ENCODE results near the gene MRPL4.
A peak's percentile ranks its signal among the peaks of the same experiment; 100 is the strongest.
"Not testable (repeated sequence)": the region's sequence is repeated elsewhere in the genome, so short reads cannot be mapped to it uniquely, and the experiment has no call there.

Gene MRPL4

GRCh38 chr19:10241826-10242449 is 10.1 kb upstream of the MRPL4 start:
- H3K36me3 ChIP-seq (ENCODE audit: control insufficient read depth in 2 of 2, insufficient read depth in 2 of 2, low read length in 2 of 2); H3K27ac ChIP-seq (ENCODE audit: low read depth in 2 of 2, low read length in 2 of 2); H3K9me3 ChIP-seq (ENCODE audit: control insufficient read depth in 2 of 2, low read length in 2 of 2); H3K27me3 ChIP-seq (ENCODE audit: control insufficient read depth in 2 of 2, insufficient read depth in 2 of 2, low read length in 2 of 2); H3K4me3 ChIP-seq (ENCODE audit: low read length in 2 of 2); H3K9ac ChIP-seq (ENCODE audit: low read depth in 1 of 2, low read length in 2 of 2); H3K4me1 ChIP-seq (ENCODE audit: control insufficient read depth in 2 of 2, insufficient read depth in 2 of 2, low read length in 2 of 2): not testable (repeated sequence)

GRCh38 chr19:10243606-10244005 is 8.4 kb upstream of the MRPL4 start:
- H3K27me3 ChIP-seq (ENCODE audit: control insufficient read depth in 2 of 2, insufficient read depth in 2 of 2, low read length in 2 of 2), result no peaks in the 10 kb centered on the region
- no peaks in the 10 kb centered on the region for H3K36me3 ChIP-seq (ENCODE audit: control insufficient read depth in 2 of 2, insufficient read depth in 2 of 2, low read length in 2 of 2)
- no peak overlapping the region for H3K9ac ChIP-seq (ENCODE audit: low read depth in 1 of 2, low read length in 2 of 2)
- H3K9me3 ChIP-seq (ENCODE audit: control insufficient read depth in 2 of 2, low read length in 2 of 2), result no peaks in the 10 kb centered on the region
- no peak overlapping the region for H3K4me3 ChIP-seq (ENCODE audit: low read length in 2 of 2)
- peaks cover 2 to 4% of the 10 kb centered on the region in 2 donors for H3K4me1 ChIP-seq (ENCODE audit: control insufficient read depth in 2 of 2, insufficient read depth in 2 of 2, low read length in 2 of 2)
- H3K27ac ChIP-seq (ENCODE audit: low read depth in 2 of 2, low read length in 2 of 2), result no peak overlapping the region

GRCh38 chr19:10245189-10245939 is 6.7 kb upstream of the MRPL4 start:
- H3K4me3 ChIP-seq (ENCODE audit: low read length in 2 of 2), result no peak overlapping the region
- H3K36me3 ChIP-seq (ENCODE audit: control insufficient read depth in 2 of 2, insufficient read depth in 2 of 2, low read length in 2 of 2), result no peaks in the 10 kb centered on the region
- H3K9ac ChIP-seq (ENCODE audit: low read depth in 1 of 2, low read length in 2 of 2), result no peak overlapping the region
- H3K9me3 ChIP-seq (ENCODE audit: control insufficient read depth in 2 of 2, low read length in 2 of 2), result no peaks in the 10 kb centered on the region
- no peaks in the 10 kb centered on the region for H3K27me3 ChIP-seq (ENCODE audit: control insufficient read depth in 2 of 2, insufficient read depth in 2 of 2, low read length in 2 of 2)
- peaks cover 0 to 4% of the 10 kb centered on the region in 2 donors for H3K4me1 ChIP-seq (ENCODE audit: control insufficient read depth in 2 of 2, insufficient read depth in 2 of 2, low read length in 2 of 2)
- no peak overlapping the region for H3K27ac ChIP-seq (ENCODE audit: low read depth in 2 of 2, low read length in 2 of 2)

GRCh38 chr19:10246511-10246910 is 5.5 kb upstream of the MRPL4 start:
- no peak overlapping the region for H3K4me3 ChIP-seq (ENCODE audit: low read length in 2 of 2)
- peaks cover 0 to 7% of the 10 kb centered on the region in 2 donors for H3K4me1 ChIP-seq (ENCODE audit: control insufficient read depth in 2 of 2, insufficient read depth in 2 of 2, low read length in 2 of 2)
- H3K9ac ChIP-seq (ENCODE audit: low read depth in 1 of 2, low read length in 2 of 2), result no peak overlapping the region
- H3K9me3 ChIP-seq (ENCODE audit: control insufficient read depth in 2 of 2, low read length in 2 of 2), result no peaks in the 10 kb centered on the region
- H3K27ac ChIP-seq (ENCODE audit: low read depth in 2 of 2, low read length in 2 of 2), result no peak overlapping the region
- H3K27me3 ChIP-seq (ENCODE audit: control insufficient read depth in 2 of 2, insufficient read depth in 2 of 2, low read length in 2 of 2), result no peaks in the 10 kb centered on the region
- no peaks in the 10 kb centered on the region for H3K36me3 ChIP-seq (ENCODE audit: control insufficient read depth in 2 of 2, insufficient read depth in 2 of 2, low read length in 2 of 2)

- Histone ChIP-seq H3K36me3 (ENCODE audit: control insufficient read depth in 2 of 2, insufficient read depth in 2 of 2, low read length in 2 of 2) (peaks cover 20 to 29% of the 10 kb centered on the region in 2 donors), H3K4me1 (ENCODE audit: control insufficient read depth in 2 of 2, insufficient read depth in 2 of 2, low read length in 2 of 2) (peaks cover 8 to 9% of the 10 kb centered on the region in 2 donors), H3K4me3 (ENCODE audit: low read length in 2 of 2) (peak overlapping the region; percentile 93 to 98), H3K9me3 (ENCODE audit: control insufficient read depth in 2 of 2, low read length in 2 of 2) (no peaks in the 10 kb centered on the region), H3K27me3 (ENCODE audit: control insufficient read depth in 2 of 2, insufficient read depth in 2 of 2, low read length in 2 of 2) (no peaks in the 10 kb centered on the region), H3K9ac (ENCODE audit: low read depth in 1 of 2, low read length in 2 of 2) (peak overlapping the region; percentile 92 to 97), H3K27ac (ENCODE audit: low read depth in 2 of 2, low read length in 2 of 2) (peak overlapping the region in 1 of 2 donors; percentile 86)
Observed at GRCh38 chr19:10252707-10253106, 693 bp downstream of the MRPL4 start.

GRCh38 chr19:10254244-10254643 is 2.2 kb downstream of the MRPL4 start:
- Histone ChIP-seq H3K9me3 (ENCODE audit: control insufficient read depth in 2 of 2, low read length in 2 of 2) (no peaks in the 10 kb centered on the region), H3K4me3 (ENCODE audit: low read length in 2 of 2) (no peak overlapping the region), H3K9ac (ENCODE audit: low read depth in 1 of 2, low read length in 2 of 2) (no peak overlapping the region), H3K36me3 (ENCODE audit: control insufficient read depth in 2 of 2, insufficient read depth in 2 of 2, low read length in 2 of 2) (peaks cover 25 to 38% of the 10 kb centered on the region in 2 donors), H3K27ac (ENCODE audit: low read depth in 2 of 2, low read length in 2 of 2) (no peak overlapping the region), H3K4me1 (ENCODE audit: control insufficient read depth in 2 of 2, insufficient read depth in 2 of 2, low read length in 2 of 2) (peaks cover 8 to 12% of the 10 kb centered on the region in 2 donors), H3K27me3 (ENCODE audit: control insufficient read depth in 2 of 2, insufficient read depth in 2 of 2, low read length in 2 of 2) (no peaks in the 10 kb centered on the region)

- Histone ChIP-seq H3K4me3 (ENCODE audit: low read length in 2 of 2) (no peak overlapping the region), H3K9me3 (ENCODE audit: control insufficient read depth in 2 of 2, low read length in 2 of 2) (no peaks in the 10 kb centered on the region), H3K9ac (ENCODE audit: low read depth in 1 of 2, low read length in 2 of 2) (no peak overlapping the region), H3K4me1 (ENCODE audit: control insufficient read depth in 2 of 2, insufficient read depth in 2 of 2, low read length in 2 of 2) (peaks cover 17 to 18% of the 10 kb centered on the region in 2 donors), H3K27ac (ENCODE audit: low read depth in 2 of 2, low read length in 2 of 2) (no peak overlapping the region), H3K36me3 (ENCODE audit: control insufficient read depth in 2 of 2, insufficient read depth in 2 of 2, low read length in 2 of 2) (peaks cover 25 to 38% of the 10 kb centered on the region in 2 donors), H3K27me3 (ENCODE audit: control insufficient read depth in 2 of 2, insufficient read depth in 2 of 2, low read length in 2 of 2) (no peaks in the 10 kb centered on the region)
Observed at GRCh38 chr19:10255358-10255757, 3.3 kb downstream of the MRPL4 start.

GRCh38 chr19:10256551-10256950 is 4.5 kb downstream of the MRPL4 start:
- Histone ChIP-seq H3K36me3 (ENCODE audit: control insufficient read depth in 2 of 2, insufficient read depth in 2 of 2, low read length in 2 of 2) (peaks cover 25 to 38% of the 10 kb centered on the region in 2 donors), H3K4me1 (ENCODE audit: control insufficient read depth in 2 of 2, insufficient read depth in 2 of 2, low read length in 2 of 2) (peaks cover 14 to 22% of the 10 kb centered on the region in 2 donors), H3K27ac (ENCODE audit: low read depth in 2 of 2, low read length in 2 of 2) (no peak overlapping the region)

GRCh38 chr19:10256970-10257615 is 5.1 kb downstream of the MRPL4 start:
- peaks cover 14 to 22% of the 10 kb centered on the region in 2 donors for H3K4me1 ChIP-seq (ENCODE audit: control insufficient read depth in 2 of 2, insufficient read depth in 2 of 2, low read length in 2 of 2)
- no peak overlapping the region for H3K9ac ChIP-seq (ENCODE audit: low read depth in 1 of 2, low read length in 2 of 2)
- no peaks in the 10 kb centered on the region for H3K27me3 ChIP-seq (ENCODE audit: control insufficient read depth in 2 of 2, insufficient read depth in 2 of 2, low read length in 2 of 2)
- no peak overlapping the region for H3K27ac ChIP-seq (ENCODE audit: low read depth in 2 of 2, low read length in 2 of 2)
- peaks cover 25 to 38% of the 10 kb centered on the region in 2 donors for H3K36me3 ChIP-seq (ENCODE audit: control insufficient read depth in 2 of 2, insufficient read depth in 2 of 2, low read length in 2 of 2)
- H3K4me3 ChIP-seq (ENCODE audit: low read length in 2 of 2), result no peak overlapping the region
- H3K9me3 ChIP-seq (ENCODE audit: control insufficient read depth in 2 of 2, low read length in 2 of 2), result no peaks in the 10 kb centered on the region

More at GRCh38 chr19:10256551-10256950, 4.5 kb downstream of the MRPL4 start:
- no peak overlapping the region for H3K4me3 ChIP-seq (ENCODE audit: low read length in 2 of 2)
- no peaks in the 10 kb centered on the region for H3K27me3 ChIP-seq (ENCODE audit: control insufficient read depth in 2 of 2, insufficient read depth in 2 of 2, low read length in 2 of 2)
- no peak overlapping the region for H3K9ac ChIP-seq (ENCODE audit: low read depth in 1 of 2, low read length in 2 of 2)
- H3K9me3 ChIP-seq (ENCODE audit: control insufficient read depth in 2 of 2, low read length in 2 of 2), result no peaks in the 10 kb centered on the region

- H3K27ac ChIP-seq (ENCODE audit: low read depth in 2 of 2, low read length in 2 of 2), result no peak overlapping the region
- H3K9ac ChIP-seq (ENCODE audit: low read depth in 1 of 2, low read length in 2 of 2), result no peak overlapping the region
- no peaks in the 10 kb centered on the region for H3K27me3 ChIP-seq (ENCODE audit: control insufficient read depth in 2 of 2, insufficient read depth in 2 of 2, low read length in 2 of 2)
- no peak overlapping the region for H3K4me3 ChIP-seq (ENCODE audit: low read length in 2 of 2)
- H3K9me3 ChIP-seq (ENCODE audit: control insufficient read depth in 2 of 2, low read length in 2 of 2), result no peaks in the 10 kb centered on the region
- H3K4me1 ChIP-seq (ENCODE audit: control insufficient read depth in 2 of 2, insufficient read depth in 2 of 2, low read length in 2 of 2), result peaks cover 8 to 14% of the 10 kb centered on the region in 2 donors
- H3K36me3 ChIP-seq (ENCODE audit: control insufficient read depth in 2 of 2, insufficient read depth in 2 of 2, low read length in 2 of 2), result peaks cover 25 to 38% of the 10 kb centered on the region in 2 donors
Observed at GRCh38 chr19:10258080-10258710, 6.2 kb downstream of the MRPL4 start.

Measured in mucosa of rectum (tissue), 2 donors.